Ishikawa (cell line): ENCODE measurements around the gene EVC2.

Source experiments
- CEBPB ChIP-seq: IDR thresholded peaks from 2 replicates; pipeline ENCODE4 v1.6.1; 2012
- EGR1 ChIP-seq: IDR thresholded peaks from 2 replicates; pipeline ENCODE4 v1.6.1; 2012
- EP300 ChIP-seq: IDR thresholded peaks from 2 replicates; pipeline ENCODE4 v1.6.1; 2012; ENCODE audit warnings: borderline replicate concordance
- NFIC ChIP-seq: IDR thresholded peaks from 2 replicates; pipeline ENCODE4 v1.6.1; 2012
- RAD21 ChIP-seq: IDR thresholded peaks from 2 replicates; pipeline ENCODE4 v1.6.1; 2012; ENCODE audit warnings: low read depth
- TAF1 ChIP-seq: IDR thresholded peaks from 2 replicates; pipeline ENCODE4 v1.6.1; 2012; ENCODE audit warnings: low read depth, mild to moderate bottlenecking
- TCF12 ChIP-seq: IDR thresholded peaks from 2 replicates; pipeline ENCODE4 v1.6.1; 2012; ENCODE audit warnings: low read depth
- TEAD4 ChIP-seq: IDR thresholded peaks from 2 replicates; pipeline ENCODE4 v1.6.1; 2012
- YY1 ChIP-seq: IDR thresholded peaks from 2 replicates; pipeline ENCODE4 v1.6.1; 2012; ENCODE audit warnings: low read depth
- ZBTB7A ChIP-seq: IDR thresholded peaks from 2 replicates; pipeline ENCODE4 v1.6.1; 2012; ENCODE audit warnings: low read depth
- TF ChIP-seq, protein P1 (sequence below): IDR thresholded peaks from 2 replicates; pipeline ENCODE4 v1.6.1; 2012
- TF ChIP-seq, protein P2 (sequence below): IDR thresholded peaks from 2 replicates; pipeline ENCODE4 v1.6.1; 2012
- TF ChIP-seq, protein P3 (sequence below): IDR thresholded peaks from 2 replicates; pipeline ENCODE4 v1.6.1; 2012; ENCODE audit warnings: low read depth, mild to moderate bottlenecking

DNA sequence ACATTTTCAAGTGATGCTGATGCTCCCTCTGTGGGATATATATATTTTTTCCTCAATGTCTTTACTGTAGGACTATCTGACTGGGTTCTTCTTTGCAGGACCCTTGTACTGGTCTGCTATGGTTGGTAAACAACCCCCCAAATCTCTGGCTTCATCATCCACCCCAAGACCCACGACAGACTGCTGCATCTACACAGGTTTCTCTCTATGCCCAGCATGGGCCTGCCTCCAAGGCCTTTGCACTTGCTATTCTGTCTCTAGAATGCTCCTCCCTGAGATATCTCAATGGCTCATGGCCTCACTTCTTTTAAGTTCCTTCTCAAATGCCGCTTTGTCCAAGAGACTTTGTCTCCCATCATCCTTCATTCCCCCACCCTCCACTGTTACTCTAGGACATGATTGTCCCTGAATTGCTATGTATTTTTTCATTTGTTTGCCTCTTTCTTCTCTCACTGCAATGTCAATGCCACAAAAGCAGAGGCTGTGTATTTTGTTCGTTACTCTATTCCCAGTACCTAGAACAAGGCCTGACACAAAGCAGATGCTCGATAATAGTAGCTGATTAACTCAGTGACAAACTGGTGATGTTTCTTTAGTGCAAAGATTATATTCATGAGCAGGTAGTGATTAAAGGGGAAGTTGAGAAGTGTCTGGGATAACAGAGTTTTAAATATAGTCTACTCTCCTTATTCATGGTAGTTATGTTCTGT lies 9.2 kb upstream of the EVC2 start:
- TF ChIP-seq RAD21 (no peak), EP300 (no peak), CEBPB (no peak), TEAD4 (no peak), YY1 (no peak), ZBTB7A (no peak), TAF1 (no peak), NFIC (no peak), TCF12 (no peak), EGR1 (no peak)
- TF ChIP-seq, protein P1, sequence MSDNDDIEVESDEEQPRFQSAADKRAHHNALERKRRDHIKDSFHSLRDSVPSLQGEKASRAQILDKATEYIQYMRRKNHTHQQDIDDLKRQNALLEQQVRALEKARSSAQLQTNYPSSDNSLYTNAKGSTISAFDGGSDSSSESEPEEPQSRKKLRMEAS = no peak
- TF ChIP-seq, protein P2, sequence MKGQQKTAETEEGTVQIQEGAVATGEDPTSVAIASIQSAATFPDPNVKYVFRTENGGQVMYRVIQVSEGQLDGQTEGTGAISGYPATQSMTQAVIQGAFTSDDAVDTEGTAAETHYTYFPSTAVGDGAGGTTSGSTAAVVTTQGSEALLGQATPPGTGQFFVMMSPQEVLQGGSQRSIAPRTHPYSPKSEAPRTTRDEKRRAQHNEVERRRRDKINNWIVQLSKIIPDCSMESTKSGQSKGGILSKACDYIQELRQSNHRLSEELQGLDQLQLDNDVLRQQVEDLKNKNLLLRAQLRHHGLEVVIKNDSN = no peak
- TF ChIP-seq, protein P3, sequence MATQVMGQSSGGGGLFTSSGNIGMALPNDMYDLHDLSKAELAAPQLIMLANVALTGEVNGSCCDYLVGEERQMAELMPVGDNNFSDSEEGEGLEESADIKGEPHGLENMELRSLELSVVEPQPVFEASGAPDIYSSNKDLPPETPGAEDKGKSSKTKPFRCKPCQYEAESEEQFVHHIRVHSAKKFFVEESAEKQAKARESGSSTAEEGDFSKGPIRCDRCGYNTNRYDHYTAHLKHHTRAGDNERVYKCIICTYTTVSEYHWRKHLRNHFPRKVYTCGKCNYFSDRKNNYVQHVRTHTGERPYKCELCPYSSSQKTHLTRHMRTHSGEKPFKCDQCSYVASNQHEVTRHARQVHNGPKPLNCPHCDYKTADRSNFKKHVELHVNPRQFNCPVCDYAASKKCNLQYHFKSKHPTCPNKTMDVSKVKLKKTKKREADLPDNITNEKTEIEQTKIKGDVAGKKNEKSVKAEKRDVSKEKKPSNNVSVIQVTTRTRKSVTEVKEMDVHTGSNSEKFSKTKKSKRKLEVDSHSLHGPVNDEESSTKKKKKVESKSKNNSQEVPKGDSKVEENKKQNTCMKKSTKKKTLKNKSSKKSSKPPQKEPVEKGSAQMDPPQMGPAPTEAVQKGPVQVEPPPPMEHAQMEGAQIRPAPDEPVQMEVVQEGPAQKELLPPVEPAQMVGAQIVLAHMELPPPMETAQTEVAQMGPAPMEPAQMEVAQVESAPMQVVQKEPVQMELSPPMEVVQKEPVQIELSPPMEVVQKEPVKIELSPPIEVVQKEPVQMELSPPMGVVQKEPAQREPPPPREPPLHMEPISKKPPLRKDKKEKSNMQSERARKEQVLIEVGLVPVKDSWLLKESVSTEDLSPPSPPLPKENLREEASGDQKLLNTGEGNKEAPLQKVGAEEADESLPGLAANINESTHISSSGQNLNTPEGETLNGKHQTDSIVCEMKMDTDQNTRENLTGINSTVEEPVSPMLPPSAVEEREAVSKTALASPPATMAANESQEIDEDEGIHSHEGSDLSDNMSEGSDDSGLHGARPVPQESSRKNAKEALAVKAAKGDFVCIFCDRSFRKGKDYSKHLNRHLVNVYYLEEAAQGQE = no peak
